Measurements from ENCODE around the gene C9orf85. TPM values are rescaled to one million over a fixed set of nuclear protein-coding genes. Genes with fewer than 3 reads are reported as not detected.

C9orf85 gene
- total and polyA plus RNA-seq, 9 of the 15 experiments (the other 6 are each of a cell fraction or from before 2014, with no cell fraction given) = 6.7 to 17.6 (median 13.0) TPM

DNA sequence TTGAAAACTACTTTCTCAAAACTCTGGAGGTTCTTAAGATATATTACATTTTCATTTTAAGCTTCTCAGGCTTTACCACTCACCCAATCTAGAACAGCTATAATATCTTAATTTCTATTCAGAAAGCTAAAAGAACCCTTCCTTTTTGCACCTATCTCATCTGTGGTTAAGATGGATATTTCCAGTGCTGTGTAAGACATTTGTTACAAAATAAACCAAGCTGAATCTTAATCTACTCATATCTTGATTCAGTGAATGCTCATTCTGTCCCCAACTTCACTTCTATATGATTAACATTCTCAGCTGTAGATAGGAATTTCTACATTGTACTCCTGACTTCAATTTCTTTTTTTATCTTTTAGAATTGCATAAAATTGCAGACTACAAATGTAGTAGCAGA is 15.5 kb upstream of the C9orf85 start (continued):
- TF ChIP-seq, protein P1, sequence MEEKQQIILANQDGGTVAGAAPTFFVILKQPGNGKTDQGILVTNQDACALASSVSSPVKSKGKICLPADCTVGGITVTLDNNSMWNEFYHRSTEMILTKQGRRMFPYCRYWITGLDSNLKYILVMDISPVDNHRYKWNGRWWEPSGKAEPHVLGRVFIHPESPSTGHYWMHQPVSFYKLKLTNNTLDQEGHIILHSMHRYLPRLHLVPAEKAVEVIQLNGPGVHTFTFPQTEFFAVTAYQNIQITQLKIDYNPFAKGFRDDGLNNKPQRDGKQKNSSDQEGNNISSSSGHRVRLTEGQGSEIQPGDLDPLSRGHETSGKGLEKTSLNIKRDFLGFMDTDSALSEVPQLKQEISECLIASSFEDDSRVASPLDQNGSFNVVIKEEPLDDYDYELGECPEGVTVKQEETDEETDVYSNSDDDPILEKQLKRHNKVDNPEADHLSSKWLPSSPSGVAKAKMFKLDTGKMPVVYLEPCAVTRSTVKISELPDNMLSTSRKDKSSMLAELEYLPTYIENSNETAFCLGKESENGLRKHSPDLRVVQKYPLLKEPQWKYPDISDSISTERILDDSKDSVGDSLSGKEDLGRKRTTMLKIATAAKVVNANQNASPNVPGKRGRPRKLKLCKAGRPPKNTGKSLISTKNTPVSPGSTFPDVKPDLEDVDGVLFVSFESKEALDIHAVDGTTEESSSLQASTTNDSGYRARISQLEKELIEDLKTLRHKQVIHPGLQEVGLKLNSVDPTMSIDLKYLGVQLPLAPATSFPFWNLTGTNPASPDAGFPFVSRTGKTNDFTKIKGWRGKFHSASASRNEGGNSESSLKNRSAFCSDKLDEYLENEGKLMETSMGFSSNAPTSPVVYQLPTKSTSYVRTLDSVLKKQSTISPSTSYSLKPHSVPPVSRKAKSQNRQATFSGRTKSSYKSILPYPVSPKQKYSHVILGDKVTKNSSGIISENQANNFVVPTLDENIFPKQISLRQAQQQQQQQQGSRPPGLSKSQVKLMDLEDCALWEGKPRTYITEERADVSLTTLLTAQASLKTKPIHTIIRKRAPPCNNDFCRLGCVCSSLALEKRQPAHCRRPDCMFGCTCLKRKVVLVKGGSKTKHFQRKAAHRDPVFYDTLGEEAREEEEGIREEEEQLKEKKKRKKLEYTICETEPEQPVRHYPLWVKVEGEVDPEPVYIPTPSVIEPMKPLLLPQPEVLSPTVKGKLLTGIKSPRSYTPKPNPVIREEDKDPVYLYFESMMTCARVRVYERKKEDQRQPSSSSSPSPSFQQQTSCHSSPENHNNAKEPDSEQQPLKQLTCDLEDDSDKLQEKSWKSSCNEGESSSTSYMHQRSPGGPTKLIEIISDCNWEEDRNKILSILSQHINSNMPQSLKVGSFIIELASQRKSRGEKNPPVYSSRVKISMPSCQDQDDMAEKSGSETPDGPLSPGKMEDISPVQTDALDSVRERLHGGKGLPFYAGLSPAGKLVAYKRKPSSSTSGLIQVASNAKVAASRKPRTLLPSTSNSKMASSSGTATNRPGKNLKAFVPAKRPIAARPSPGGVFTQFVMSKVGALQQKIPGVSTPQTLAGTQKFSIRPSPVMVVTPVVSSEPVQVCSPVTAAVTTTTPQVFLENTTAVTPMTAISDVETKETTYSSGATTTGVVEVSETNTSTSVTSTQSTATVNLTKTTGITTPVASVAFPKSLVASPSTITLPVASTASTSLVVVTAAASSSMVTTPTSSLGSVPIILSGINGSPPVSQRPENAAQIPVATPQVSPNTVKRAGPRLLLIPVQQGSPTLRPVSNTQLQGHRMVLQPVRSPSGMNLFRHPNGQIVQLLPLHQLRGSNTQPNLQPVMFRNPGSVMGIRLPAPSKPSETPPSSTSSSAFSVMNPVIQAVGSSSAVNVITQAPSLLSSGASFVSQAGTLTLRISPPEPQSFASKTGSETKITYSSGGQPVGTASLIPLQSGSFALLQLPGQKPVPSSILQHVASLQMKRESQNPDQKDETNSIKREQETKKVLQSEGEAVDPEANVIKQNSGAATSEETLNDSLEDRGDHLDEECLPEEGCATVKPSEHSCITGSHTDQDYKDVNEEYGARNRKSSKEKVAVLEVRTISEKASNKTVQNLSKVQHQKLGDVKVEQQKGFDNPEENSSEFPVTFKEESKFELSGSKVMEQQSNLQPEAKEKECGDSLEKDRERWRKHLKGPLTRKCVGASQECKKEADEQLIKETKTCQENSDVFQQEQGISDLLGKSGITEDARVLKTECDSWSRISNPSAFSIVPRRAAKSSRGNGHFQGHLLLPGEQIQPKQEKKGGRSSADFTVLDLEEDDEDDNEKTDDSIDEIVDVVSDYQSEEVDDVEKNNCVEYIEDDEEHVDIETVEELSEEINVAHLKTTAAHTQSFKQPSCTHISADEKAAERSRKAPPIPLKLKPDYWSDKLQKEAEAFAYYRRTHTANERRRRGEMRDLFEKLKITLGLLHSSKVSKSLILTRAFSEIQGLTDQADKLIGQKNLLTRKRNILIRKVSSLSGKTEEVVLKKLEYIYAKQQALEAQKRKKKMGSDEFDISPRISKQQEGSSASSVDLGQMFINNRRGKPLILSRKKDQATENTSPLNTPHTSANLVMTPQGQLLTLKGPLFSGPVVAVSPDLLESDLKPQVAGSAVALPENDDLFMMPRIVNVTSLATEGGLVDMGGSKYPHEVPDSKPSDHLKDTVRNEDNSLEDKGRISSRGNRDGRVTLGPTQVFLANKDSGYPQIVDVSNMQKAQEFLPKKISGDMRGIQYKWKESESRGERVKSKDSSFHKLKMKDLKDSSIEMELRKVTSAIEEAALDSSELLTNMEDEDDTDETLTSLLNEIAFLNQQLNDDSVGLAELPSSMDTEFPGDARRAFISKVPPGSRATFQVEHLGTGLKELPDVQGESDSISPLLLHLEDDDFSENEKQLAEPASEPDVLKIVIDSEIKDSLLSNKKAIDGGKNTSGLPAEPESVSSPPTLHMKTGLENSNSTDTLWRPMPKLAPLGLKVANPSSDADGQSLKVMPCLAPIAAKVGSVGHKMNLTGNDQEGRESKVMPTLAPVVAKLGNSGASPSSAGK (IDR thresholded peaks at IDR 0.05) = no peak
- TF ChIP-seq ZNF175 (CRISPR knock-in tag; IDR thresholded peaks at IDR 0.05; ENCODE audit: low read depth) (no peak), SNRNP70 (optimal IDR thresholded peaks at IDR 0.05; ENCODE audit: low read depth, low read length) (no peak), FOXK1 (CRISPR knock-in tag; IDR thresholded peaks at IDR 0.05; ENCODE audit: borderline replicate concordance) (no peak), ZNF165 (CRISPR knock-in tag; IDR thresholded peaks at IDR 0.05; ENCODE audit: borderline replicate concordance) (no peak), ZNF253 (CRISPR knock-in tag; conservative IDR thresholded peaks at IDR 0.05) (no peak), ZNF263 (CRISPR knock-in tag; IDR thresholded peaks at IDR 0.05; ENCODE audit: borderline replicate concordance) (no peak), ZNF77 (CRISPR knock-in tag; IDR thresholded peaks at IDR 0.05) (no peak), RAD51 (IDR thresholded peaks at IDR 0.05; ENCODE audit: borderline replicate concordance, low read depth) (no peak), ZNF143 (CRISPR knock-in tag; IDR thresholded peaks at IDR 0.05) (no peak)
